ENCODE measurements around the gene RILP. TPM values are rescaled to one million over a fixed set of nuclear protein-coding genes. Genes with fewer than 3 reads are reported as not detected.

RILP gene, protein sequence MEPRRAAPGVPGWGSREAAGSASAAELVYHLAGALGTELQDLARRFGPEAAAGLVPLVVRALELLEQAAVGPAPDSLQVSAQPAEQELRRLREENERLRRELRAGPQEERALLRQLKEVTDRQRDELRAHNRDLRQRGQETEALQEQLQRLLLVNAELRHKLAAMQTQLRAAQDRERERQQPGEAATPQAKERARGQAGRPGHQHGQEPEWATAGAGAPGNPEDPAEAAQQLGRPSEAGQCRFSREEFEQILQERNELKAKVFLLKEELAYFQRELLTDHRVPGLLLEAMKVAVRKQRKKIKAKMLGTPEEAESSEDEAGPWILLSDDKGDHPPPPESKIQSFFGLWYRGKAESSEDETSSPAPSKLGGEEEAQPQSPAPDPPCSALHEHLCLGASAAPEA
- 8.3 and 10.1 TPM in 2 replicates for total RNA-seq

DNA sequence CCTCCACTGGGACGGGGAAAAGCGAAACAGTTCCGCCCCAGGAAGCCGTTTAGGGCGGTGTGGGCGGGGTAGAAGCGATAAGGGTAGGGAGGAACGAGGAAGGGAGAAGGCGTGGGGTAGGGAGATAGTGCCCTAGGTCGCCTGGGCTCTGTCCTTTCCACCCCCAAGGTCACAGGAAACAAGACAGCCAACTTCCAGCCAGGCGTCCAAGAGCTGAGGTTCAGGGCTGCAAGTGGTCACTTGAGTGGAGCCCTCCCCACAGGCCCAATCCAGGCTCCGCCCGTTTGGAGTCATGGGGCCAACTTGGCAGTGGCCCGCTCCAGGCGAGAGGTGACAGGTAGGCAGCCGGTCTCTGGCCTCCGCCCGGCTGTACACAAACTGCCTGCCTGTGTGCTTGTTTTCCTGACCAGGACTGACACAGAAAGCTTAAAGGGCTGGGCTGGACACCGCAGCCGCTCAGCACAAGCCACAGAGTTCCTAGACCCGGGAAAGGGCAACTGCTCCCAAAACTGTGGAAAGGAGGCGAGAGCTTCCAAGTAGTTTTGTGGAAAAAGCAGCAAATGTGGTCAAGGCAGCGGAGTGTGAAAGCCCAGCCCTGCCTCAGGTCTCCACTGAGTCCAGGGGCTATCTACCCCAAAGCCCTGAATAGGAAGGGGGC, at the start of gene RILP:
Gene RILP (minus strand): TSS at position 23 of the 658 bp plus-strand sequence. CDS start 62 bp downstream, outside the sequence.

DNA sequence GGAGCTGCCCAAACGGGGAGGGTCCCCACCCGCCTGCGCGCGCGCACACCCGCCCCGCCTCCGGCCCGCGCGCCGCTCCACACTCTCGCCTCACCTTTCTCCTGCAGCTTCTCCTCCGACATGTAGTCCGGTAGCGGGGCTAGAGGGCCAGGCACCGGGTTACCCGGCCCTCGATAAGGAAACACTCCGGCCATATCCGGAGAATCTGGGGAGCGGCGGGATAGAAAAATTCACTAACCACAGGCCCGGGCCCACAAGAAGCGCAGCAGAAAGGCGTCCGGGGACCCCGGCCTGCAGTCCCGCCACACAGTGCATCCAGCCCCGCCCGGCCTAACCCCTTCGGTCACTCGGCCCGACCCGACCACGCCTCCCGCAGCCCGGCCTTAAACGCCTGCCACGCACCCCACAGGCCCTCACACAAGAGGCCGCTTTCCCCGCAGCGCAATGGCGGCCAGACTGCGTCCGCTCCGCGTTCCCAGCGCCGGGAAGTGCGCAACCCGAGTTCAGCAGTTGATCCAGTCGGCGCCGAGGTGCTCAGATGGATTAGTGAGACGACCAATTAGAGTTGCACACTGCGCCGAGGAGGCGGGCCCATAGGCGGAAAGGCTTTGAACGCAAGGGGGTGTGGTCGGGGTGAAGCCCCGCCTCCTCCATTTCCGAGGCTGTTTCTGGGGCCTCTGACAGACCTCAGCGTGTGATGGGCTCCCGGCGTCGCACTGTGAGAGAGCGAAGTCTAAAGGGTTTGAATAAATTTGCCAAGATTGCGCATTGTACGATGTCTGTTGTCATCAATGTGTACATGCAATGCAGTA, 34.9 kb upstream of the RILP start, which contains the start of gene PRPF8:
Gene PRPF8 (minus strand): TSS at position 490 of the 812 bp plus-strand sequence. CDS start 296 bp downstream, at position 194.

DNA sequence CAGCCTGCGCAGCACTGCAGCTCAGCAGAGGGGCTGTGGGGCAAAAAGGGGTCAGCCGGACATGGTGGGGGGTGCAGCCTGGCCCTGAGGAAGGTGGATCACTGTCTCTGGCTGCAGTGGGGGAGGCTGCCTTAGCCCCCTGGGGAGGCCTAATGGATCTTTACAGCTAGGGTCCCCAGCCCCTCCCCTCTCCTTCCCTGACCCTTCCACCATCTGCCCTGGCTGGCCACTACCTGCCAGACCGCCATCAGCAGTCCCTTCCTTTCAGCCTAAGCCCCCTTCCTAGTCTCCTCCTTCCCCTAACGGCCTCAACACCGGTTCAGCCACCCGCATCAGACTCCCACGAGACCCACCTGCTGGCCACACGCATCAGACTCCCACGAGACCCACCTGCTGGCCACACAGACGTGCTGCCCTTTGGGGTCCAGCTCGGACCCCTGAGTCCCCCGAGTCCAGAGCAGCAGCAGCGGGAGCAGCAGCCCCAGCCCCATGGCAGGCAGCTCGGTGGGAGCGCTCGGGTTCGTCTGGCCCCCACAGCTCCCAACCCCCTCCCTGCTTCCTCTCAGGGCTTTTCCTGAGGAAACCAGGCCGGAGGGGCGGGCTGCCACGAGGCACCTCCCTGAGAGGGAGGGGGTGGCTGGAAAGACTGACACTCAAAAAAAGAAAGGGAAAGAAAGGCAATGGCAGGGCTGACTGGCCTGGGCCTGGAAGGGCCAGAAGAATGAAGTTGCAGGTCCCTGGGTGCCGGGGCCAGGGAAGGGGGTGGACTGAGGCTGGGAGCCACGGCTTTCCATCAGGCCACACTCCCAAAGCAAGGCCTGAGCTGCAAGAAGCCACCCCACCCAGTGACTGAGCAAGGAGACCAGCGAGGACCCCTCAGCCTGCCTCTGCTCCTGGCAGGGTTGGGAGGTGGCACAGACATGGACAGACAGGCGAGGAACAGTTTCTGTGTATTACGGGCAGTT, 4.2 kb downstream of the RILP start, which contains the start of gene SCARF1:
Gene SCARF1 (minus strand): TSS at position 526 of the 965 bp plus-strand sequence. CDS start 35 bp downstream, at position 491.

DNA sequence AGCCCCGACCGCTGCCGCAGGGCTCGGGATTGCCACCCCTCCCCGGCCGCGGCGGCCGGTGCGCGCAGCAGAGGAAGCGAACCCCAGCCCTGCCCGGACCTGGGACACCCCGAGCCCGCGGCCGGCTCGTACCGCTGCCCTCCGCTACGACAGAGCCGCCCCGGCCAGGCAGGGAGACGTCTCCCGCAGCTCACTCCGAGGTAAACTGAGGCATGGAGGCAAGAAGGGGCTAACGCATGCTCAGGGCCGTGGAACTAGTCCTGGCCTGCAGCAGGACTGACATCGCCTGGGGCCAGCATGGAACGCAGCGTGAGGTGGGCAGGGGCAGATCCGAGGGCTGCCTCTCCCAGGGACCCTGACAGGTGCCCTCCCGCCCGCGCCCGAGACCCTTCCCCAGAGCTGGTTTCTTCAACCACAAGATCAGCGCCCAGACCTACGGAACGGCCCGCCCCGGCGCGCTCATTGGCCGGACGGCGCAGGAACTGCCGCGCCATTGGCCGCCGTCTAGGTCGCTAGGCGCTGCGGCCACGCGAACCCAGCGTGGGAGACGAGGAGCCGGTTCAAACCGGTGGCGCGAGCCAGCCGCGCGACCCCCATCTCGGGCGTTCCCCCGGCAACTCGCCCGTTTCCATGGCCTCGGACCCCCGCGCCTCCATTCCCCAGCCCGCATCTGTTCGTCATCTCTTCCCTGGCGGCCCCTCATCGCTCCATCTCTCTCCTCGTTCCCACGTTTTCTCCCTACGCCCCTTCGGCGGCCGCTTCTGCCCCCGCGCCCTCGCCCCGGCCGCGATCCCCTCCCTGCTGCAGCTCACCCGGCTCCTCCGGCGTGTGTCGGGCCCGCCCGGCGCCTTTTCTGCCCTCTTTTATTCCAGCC, 21.4 kb downstream of the RILP start, which contains the start of gene SLC43A2:
Gene SLC43A2 (minus strand): TSS at position 853 of the 874 bp plus-strand sequence. CDS start 960 bp downstream, outside the sequence.

Small RNA genes lying within 50 kb of the gene (small RNA-seq; reads per million reads assigned to genes)
- not detected for gene RN7SL105P

Other genes starting within 250 kb of the RILP start
- 695 and 809 TPM in 2 replicates for gene YWHAE, start 249.6 kb downstream of the RILP start, total RNA-seq
- gene CRK, start 193.6 kb downstream of the RILP start, total RNA-seq, result 115 and 140 TPM in 2 replicates
- 196 and 241 TPM in 2 replicates for gene MYO1C, start 157.2 kb downstream of the RILP start, total RNA-seq
- 42.9 and 65.7 TPM in 2 replicates for gene INPP5K, start 133.3 kb downstream of the RILP start, total RNA-seq
- 31.7 and 46.1 TPM in 2 replicates for gene PITPNA, start 87.1 kb downstream of the RILP start, total RNA-seq
- 24.8 and 39.5 TPM in 2 replicates for gene SLC43A2, start 21.0 kb downstream of the RILP start, total RNA-seq
- gene SCARF1, start 4.1 kb downstream of the RILP start, total RNA-seq, result 141 and 152 TPM in 2 replicates
- 157 and 183 TPM in 2 replicates for gene PRPF8, start 35.0 kb upstream of the RILP start, total RNA-seq
- gene TLCD2, start 60.5 kb upstream of the RILP start, total RNA-seq, result 0.96 and 1.3 TPM in 2 replicates
- 21.2 and 23.2 TPM in 2 replicates for gene WDR81, start 74.8 kb upstream of the RILP start, total RNA-seq
- 0.10 TPM in 1 of 2 replicates, not detected in the other for gene SERPINF2, start 93.0 kb upstream of the RILP start, total RNA-seq
- 0.57 and 0.65 TPM in 2 replicates for gene SERPINF1, start 112.2 kb upstream of the RILP start, total RNA-seq
- gene SMYD4, start 180.0 kb upstream of the RILP start, total RNA-seq, result 10.1 and 10.7 TPM in 2 replicates
- gene RPA1, start 180.1 kb upstream of the RILP start, total RNA-seq, result 17.6 and 25.2 TPM in 2 replicates